HG03159 (cell line): ENCODE results near the gene PUS3.

Source experiments
- ATAC-seq: cut with Tn5 transposase; IDR thresholded peaks from one replicate; pipeline ENCODE4 v1.9.1; 2021; ENCODE audit warnings: mild to moderate bottlenecking, moderate library complexity; ENCODE audit not compliant: unreplicated experiment

PUS3 gene

DNA sequence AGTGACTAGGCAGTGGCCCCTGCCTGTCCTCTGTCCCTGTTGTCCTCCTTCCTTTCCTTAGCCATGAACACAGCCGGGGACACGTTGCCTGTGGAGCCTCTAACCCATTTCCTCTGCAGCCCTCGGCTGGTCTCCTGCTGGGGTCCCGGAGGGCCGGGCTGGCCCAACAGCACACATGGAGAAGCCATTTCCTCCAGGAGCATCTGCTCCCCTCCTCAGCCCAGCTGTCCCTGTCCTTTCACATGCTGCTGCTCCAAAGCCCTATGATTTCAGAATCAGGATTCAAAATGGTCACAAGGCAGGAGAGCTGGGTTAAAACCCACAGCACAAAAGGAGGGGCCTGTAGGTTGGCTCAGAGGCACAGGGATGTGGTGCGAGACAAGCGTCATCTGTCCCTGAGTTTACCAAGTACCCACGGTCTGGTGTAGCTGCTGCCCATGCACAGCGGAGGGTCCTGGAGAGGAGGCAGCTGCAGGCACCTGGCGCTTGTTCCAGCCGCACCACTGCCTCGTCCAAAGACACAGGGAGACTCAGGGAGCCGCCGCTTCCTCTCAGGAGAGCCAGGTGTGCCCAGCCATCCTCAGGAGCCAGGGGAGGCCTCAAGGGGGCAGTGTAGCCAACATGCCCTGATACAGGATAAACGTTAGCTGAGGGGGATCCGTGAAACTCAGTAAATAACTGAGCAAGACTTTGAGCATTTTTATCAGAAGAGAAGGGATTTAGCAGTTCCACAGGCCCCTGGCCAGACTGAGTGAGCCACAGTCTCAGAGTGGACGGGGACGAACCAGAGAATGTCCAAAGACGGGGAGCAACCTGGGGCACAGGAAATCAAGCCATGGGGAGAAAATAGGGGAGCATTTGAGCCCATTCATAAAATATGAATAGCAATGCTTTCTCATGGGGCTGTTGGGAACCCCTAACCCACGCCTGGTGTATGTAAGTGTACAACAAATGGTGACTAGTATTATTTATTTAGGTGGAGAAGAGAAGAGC lies 38.9 kb upstream of the PUS3 start:
- no peak for ATAC-seq

DNA sequence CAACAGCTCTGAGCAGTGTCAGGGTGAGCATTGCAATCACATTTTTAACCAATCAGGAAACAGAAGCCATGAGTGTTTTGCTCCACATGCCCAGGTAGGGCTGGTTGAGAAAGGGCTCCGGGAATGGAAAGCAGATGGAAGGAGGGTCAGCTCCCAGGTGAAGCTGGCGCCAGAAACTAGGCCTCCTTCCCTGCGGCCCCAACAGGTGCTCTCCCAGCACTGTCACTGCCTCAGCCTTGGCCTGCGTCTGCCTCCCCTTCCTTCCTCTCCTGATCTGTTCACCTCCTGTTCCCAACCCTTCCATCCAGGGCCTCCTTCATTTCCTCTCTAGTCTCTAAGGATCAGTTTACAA lies 38.2 kb upstream of the PUS3 start:
- ATAC-seq: no peak

DNA sequence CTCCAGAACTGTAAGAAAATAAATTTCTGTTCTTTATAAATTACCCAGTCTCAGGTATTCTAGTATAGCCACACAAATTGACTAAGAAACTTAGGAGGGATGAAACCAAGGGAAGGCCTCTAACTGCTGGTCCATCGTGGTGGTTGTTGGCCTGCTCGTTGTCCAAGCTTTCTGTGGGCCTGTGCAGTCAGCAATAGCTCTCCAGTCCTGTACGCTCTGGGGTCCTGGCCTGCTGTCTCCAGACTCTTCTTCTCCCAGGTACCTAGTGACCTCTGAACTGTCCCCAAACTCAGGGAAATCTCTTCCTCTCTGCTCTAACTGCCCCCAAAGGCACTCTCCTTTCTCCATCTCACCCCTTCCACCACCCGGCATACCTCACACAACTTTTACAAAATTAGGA lies 37.1 kb upstream of the PUS3 start:
- no peak for ATAC-seq

DNA sequence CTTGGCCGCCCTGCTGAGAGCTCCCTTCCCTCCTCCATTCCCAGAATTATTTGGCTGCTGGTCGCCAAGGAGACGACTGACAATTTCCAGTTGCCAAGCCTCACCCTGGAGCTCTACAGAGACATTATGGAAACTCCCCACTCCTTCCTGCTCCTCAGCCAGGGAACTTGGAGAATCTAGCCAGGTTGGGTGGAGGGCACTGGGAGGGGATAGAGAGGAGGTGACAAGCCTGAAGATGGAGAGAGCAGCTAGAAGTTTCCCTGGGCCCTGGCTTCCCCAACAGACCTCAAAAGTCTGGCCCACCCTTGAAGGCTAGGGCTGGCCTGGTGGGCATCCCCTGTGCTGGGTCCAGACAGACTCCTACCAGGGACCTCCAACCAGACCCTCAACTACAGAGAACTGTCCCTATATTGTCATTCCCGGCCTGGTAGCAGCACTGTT lies 36.1 kb upstream of the PUS3 start:
- ATAC-seq: no peak

DNA sequence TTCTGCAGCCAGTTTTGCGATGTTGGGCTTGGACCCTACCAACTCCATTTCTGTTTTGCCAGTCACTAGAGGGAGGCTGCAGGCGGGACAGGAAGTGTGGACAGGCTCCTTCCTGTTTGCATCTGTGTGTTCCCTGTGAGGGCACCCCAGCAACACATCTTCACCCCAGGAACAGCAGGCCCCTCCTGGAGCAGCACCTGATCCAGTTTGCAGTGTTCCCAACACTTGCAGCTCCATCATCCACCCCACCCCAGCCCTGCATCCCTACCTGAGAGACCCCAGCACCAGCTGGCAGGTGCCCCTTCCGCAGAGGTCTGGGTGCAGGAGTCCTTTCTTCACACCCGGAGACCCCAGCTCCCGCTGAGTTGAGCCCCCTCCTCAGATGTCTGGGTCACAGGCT lies 35.4 kb upstream of the PUS3 start:
- ATAC-seq: no peak

DNA sequence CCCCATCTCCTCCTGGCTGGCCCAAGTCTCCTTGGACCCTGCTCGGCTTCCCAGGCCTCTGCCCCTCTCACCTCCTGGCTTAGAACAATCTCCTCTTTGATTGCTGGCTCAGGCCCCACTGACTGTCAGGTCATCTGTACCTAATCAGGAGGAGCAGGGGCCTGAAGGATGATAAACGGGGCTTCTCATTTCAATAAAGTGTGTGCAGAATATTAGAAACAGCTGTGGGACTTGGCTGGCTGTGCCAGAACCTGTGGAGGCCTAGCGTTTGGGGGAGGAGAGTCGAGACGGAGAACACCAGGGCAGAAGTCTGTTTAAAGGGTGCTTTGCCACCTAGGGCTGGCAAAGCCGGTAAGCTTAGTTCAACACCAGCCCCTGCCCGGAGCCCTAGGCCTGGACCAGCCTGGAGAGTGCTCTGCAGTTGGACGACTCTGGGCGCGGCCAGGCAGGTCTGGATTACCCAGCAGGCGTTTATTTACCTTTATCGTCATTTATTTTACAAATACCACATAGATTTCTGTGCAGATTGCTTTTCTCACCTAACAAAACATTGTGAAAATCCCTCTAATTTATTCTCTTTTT lies 32.7 kb upstream of the PUS3 start:
- no peak for ATAC-seq

DNA sequence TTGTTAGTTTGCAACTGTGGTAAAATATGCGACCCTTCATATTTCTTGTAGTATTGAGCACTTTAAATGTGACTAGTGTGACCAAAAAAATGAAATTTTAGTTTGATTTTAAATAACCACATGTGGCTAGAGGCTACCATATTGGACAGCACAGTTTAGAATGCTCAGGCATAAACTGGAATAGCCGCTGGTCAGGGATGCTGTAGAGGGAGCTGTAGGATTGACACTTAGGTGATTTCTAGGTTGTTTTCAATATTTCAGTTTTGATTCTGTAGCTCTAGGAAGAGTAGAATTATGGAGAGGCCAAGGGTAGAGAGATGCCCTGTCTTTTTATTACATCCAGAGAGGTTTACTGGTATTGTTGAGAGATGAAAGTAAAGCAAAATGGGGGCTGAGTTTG lies 32.0 kb upstream of the PUS3 start:
- no peak for ATAC-seq

DNA sequence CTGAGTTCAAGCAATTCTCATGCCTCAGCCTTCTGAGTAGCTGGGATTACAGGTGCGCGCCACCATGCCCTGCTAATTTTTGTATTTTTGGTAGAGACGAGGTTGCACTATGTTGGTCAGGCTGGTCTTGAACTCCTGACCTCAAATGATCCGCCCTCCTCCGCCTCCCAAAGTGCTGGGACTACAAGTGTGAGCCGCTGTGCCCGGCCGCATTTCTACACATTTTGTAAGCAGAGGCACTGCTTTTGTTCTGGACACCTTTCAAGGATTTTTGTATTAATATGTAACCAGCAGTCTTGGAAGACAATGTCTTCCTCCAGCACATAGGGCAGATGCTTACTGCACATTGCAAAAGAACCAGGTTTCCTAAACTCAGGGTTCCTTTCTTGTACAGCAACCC lies 31.5 kb upstream of the PUS3 start:
- ATAC-seq: no peak

DNA sequence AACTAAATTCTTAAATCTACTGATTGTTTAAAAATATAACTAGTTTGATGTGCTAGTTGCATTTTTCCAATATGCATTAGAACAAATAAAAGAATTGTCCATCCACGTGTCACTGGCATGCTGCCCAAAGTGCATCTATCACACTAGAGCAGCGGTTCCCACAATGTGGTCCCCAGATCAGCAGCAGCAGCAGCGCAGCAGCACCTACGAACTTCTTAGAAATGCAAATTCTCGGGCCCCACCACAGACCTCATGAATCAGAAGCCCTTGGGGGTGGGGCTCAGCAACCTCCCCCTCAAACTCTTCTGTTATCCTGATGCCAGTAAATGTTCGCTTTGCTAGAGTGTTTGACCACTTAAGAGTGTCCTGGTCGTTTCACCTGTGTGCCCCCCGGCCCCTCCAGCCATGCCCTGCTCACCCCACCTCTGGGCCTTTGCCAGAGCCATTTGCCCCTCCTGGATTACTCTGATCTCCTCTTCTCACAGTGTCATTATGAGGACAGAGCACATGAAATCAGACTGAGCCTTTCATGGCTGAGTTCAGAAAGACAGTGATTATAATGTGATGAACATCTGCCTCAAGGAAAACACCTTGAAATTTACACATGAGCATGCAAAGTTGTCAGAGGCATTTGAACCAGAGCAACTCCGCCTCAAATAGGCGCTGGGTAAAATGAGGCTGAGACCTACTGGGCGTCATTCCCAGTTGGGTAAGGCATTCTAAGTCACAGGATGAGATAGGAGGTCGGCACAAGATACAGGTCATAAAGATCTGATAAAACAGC lies 30.2 kb upstream of the PUS3 start:
- no peak for ATAC-seq

DNA sequence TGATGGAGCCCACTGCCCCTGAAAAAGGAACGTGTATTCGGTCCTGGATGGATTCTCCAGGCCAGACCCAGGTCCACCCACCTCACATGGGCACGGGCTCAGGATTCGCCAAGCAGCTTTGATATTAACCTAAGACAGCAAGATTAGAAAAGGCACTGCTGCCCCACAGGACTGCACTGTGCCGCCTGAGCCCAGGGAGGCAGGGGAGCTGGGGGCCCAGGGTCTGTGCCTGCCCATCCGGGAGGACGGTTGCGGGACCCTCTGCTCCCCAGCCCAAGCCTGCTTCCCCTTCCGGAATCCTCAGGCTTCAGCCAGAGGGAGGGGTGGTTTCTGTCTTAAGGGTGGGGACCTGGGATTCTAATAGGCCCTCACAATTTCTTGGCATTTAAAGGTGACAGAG lies 29.3 kb upstream of the PUS3 start:
- ATAC-seq: no peak

DNA sequence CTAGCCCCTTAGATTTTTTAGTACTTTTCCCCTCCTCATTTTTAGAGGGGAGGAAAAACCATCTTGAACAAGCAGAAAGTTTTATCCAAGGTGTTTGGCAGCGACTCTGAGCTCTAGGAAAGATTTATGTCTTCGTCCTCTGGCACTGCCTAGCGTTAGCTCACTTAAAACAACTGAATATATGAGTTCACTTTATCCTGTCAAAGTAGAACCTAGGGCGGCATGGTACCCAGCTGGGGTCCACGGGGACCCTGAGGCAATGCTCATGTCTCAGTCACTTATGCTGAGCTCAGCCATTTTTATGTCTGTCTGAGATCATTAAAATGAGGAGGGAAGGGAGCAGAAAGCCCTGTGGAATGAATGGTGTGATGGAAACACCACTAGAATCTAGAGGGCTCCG lies 28.7 kb upstream of the PUS3 start:
- ATAC-seq: no peak

DNA sequence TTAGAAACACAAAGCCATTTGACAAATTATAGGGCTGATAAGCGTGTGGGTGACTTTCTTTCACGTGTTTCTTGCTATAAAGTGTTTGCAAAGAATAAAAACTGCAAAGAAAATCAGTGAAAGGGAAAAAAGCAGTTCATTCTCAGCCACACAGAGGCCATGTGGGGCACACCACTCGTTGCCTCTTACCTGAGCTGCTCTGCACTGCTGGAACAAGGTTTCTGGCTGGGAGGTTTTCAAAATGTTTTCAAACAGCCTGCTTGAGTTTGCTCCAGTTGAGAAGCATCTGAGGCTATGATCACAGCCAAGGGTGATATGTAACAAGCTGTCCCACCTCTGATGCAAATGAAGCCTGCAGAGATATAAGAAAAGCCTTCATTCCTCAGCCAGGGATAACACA lies 28.1 kb upstream of the PUS3 start:
- ATAC-seq: no peak

DNA sequence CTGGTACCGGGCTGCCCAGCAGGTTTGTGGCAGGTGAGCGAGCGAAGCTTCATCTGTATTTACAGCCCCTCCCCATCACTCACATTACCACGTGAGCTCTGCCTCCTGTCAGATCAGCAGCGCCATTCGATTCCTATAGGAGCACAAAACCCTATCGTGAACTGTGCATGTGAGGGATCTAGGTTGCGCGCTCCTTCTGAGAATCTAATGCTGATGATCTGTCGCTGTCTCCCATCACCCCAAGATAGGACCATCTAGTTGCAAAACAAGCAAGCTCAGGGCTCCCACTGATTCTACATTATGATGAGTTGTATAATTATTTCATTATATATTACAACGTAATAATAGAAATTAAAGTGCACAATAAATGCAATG lies 27.1 kb upstream of the PUS3 start:
- ATAC-seq: no peak

DNA sequence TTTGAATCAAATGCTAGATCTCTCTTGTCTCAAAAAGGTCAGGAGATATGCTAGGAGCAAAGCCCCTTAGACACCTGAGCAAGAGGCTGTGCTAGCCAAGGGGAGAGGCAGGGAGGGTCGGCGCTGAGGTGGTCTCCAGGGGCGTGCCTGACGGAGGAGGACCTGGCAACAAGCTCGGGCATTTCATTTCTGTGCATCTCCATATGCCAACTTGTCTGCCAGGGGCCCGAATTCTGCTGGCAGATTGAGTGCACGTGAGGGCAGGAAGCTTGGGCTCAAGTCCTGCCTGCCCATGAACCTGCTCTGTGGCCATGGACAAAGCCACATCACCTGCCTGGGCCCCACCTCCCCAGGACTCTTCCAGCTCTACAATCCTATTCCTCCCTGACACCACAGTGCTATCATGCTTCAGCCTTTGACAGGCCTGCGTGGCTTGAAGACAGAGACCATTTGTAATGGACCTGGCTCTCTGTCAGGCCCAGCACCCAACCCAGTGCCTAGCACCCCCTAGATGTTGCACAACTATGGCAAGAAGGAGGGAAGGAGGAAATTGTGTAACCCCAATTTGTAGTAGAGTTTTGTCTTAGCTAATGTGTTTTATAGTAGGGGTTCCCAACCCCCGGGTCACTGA lies 26.6 kb upstream of the PUS3 start:
- ATAC-seq: no peak

DNA sequence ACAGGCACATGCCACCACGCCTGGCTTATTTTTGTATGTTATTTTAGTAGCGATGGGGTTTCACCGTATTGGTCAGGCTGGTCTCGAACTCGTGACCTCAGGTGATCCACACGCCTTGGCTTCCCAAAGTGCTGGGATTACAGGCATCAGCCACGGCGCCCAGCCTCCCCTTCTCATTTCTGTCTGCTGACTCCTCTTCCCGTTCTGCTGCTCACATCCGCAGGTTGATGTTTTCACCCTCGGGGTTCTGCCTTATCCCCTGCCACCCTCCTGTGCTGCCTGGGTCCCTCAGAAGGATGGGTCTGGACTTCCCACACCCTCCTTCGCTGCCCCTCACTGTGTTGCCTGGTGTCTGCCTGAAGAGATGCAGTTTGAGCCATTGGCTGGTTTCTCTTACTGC lies 23.7 kb upstream of the PUS3 start:
- no peak for ATAC-seq

DNA sequence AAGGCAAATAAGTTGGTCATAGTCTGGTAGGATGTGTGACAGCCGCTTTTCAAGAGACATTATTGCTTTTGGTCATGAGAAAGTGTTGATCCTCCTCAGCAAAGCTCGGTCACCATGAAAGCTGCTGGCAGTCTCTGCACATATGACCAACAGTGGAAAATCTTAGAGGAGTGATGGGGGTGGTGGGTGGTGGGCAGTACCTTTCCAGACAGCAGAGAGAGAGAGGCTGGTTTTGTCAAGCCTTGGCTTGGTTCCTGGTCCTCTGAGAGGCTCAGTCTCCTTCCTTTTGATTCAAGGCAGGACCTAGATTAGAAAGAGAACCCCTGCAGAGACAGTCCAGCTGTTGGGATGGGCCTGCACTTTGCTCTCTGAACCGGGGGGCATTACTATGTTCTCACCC lies 22.8 kb upstream of the PUS3 start:
- ATAC-seq: no peak

DNA sequence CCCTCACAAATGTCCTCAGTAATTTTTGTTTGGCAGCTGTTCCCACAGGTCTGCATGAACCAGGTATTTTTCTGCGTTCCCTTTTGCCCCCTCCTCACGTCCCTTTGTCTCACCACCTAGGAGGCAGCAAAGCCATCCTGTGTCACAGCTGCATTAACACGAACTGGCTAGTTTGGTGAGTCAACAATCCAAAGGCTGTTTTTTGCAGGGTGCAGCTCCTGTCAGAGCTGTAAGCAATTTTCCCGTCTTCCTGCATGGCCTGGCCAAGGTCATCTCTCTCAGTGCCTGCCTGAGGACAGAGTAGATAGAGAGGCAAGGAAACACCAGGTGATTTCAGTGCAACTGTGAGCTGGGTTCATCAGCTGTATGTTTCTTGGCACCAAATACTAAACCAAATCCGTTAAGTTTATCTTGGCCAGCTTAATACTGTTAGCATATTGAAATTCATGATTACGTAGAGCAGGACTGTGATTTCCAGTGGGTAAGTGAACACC lies 22.3 kb upstream of the PUS3 start:
- no peak for ATAC-seq

DNA sequence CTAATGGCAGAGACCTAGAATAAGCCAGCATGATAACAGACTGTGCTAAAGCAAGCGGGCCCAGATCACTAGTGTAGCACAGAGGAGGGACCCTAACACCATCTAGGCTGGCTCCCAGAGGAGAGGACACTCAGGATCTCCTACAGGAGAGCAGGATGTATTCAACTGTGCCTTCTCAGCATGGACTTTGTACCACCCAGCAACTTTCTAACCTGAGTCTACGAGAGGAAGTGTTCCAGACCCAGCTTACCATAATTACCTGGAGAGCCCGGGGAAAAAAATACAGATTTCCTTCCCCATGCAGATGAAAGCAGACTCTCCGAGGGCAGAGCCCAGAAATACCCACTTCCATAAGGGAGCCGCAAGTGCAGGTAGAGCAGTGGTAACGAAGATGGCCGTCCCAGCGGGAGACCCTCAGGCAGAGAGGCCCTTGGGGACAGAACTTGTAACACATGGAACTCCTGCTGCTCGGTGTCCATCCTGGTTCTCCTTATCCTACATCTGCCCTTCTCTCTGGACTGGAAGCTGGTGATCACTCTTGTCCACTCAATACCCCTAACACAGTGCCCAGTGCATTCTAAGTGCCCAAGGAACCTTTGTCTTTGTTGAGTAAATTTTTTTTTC lies 21.5 kb upstream of the PUS3 start:
- no peak for ATAC-seq

DNA sequence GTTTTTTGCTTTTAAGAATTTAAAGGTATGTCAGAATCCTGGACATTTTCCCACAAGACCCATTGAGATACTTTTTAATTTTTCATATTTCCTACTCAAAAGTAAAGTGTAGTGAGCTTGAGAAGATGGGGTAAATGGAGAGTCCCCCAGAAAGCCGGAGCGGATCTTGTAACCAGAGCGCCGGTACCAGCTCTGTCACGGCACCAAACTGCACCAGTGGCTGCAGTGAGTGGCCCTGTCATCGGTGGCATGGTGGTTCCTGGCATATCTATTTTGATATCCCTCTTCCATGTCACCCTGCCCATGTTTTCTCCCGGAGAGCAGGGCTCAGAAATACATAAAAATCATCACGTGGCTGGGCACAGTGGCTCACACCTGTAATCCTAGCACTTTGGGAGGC lies 20.6 kb upstream of the PUS3 start:
- ATAC-seq: no peak

DNA sequence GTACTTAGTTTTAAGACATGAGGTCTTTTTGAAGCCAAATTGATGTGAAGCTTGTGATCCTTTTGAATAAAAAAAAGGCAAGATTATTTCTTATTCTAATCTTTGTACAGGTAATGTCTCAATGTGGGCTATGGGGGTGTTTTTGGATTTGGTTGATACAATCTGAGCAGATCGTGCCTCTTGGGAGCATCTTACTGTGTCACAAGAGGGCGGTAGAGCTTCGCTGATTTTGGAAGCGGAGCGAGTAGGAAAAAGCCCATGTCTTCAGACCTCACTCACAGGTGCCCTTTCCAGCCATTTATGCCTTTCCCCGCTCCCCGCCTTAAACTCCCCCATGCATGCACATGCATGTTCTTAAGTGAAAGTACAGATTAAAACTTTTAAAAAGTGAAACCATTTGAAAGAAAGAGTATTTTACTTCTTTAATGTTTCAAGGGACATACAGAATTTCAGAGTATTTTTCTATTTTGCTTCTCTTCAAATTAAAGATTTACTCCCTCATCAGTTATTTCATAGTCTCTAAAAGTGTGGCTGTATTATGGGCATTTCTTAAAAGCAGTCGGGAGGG lies 20.1 kb upstream of the PUS3 start:
- ATAC-seq: no peak
